ENCODE results near the gene COPA.

Gene COPA

GRCh38 chr1:160362168-160362957 is 19.3 kb upstream of the COPA start:
- no peak for DNase-seq

GRCh38 chr1:160361814-160362167 is 18.7 kb upstream of the COPA start:
- DNase-seq = no peak

- DNase-seq = no peak
Measured at GRCh38 chr1:160361199-160361598, 18.1 kb upstream of the COPA start.

- no peak for DNase-seq
Measured at GRCh38 chr1:160360227-160360695, 17.2 kb upstream of the COPA start.

- no peak for DNase-seq
Measured at GRCh38 chr1:160359559-160360226, 16.6 kb upstream of the COPA start.

- no peak for DNase-seq
Measured at GRCh38 chr1:160358073-160358472, 15.0 kb upstream of the COPA start.

GRCh38 chr1:160357286-160358002 is 14.4 kb upstream of the COPA start:
- DNase-seq = no peak

GRCh38 chr1:160354388-160354985 is 11.4 kb upstream of the COPA start:
- DNase-seq = no peak

GRCh38 chr1:160353223-160353622 is 10.2 kb upstream of the COPA start:
- no peak for DNase-seq

- DNase-seq = no peak
Measured at GRCh38 chr1:160352555-160352954, 9.5 kb upstream of the COPA start.

GRCh38 chr1:160351629-160352028 is 8.6 kb upstream of the COPA start:
- DNase-seq = no peak

GRCh38 chr1:160346958-160347357 is 3.9 kb upstream of the COPA start:
- DNase-seq = no peak

- DNase-seq = no peak
Measured at GRCh38 chr1:160346463-160346862, 3.4 kb upstream of the COPA start.

- DNase-seq = no peak
Measured at GRCh38 chr1:160344936-160345335, 1.9 kb upstream of the COPA start.

GRCh38 chr1:160344241-160344640 is 1.2 kb upstream of the COPA start:
- DNase-seq = no peak

- no peak for DNase-seq
Measured at GRCh38 chr1:160342526-160342925, 524 bp downstream of the COPA start.

- no peak for DNase-seq
Measured at GRCh38 chr1:160340866-160341265, 2.2 kb downstream of the COPA start.

- DNase-seq = no peak
Measured at GRCh38 chr1:160340146-160340545, 2.9 kb downstream of the COPA start.

GRCh38 chr1:160338580-160338979 is 4.5 kb downstream of the COPA start:
- no peak for DNase-seq

- no peak for DNase-seq
Measured at GRCh38 chr1:160332516-160332915, 10.5 kb downstream of the COPA start.

GRCh38 chr1:160330119-160330518 is 12.9 kb downstream of the COPA start:
- DNase-seq = no peak

GRCh38 chr1:160328184-160328583 is 14.9 kb downstream of the COPA start:
- DNase-seq = no peak

GRCh38 chr1:160326418-160326817 is 16.6 kb downstream of the COPA start:
- DNase-seq = no peak

Measured in NCI-H510A treated with DMSO at 0.1 percent for 48 hours (cell line).